A673 (cell line): Measurements from ENCODE around the gene FAM83F. TPM values are rescaled to one million over a fixed set of nuclear protein-coding genes. Genes with fewer than 3 reads are reported as not detected.

Experiments used
- BruUV-seq: library from RNA; stranded (reverse); fragments of 400-500 nt; replicated peaks from 2 replicates; lab custom pipeline; 2021; lab: Mats Ljungman, UMichigan
- CTCF ChIA-PET: fragments of 300-600 bp; sonication (Branson Sonifier 250); formaldehyde crosslinking; loops from one replicate; lab custom pipeline; 2022; ENCODE audit warnings: antibody characterized with exemption; lab: Charles Lee
- POLR2A ChIA-PET: fragments of 300-600 bp; sonication (Branson Sonifier 250); formaldehyde crosslinking; loops from one replicate; lab custom pipeline; 2022; ENCODE audit warnings: antibody characterized with exemption; ENCODE audit not compliant: low non-redundant PET; lab: Charles Lee
- DNase-seq: peaks from one replicate; pipeline ENCODE4 v3.0.0-alpha.2; 2015; ENCODE audit warnings: low spot score
- H3K27ac ChIP-seq: fragments of 200-600 bp; sonication (generic); 2 replicates; pipeline ENCODE4 v1.5.1; 2016; ENCODE audit warnings: mixed run types, low read depth, mild to moderate bottlenecking, mixed read lengths, antibody characterized with exemption, low read length; ENCODE audit not compliant: poor library complexity, severe bottlenecking
- H3K27me3 ChIP-seq: fragments of 200-600 bp; sonication (generic); replicated peaks from 2 replicates; pipeline ENCODE4 v1.6.1; 2017; ENCODE audit warnings: mixed run types, low read depth, mild to moderate bottlenecking, mixed read lengths, antibody characterized with exemption, low read length; ENCODE audit not compliant: insufficient read depth, poor library complexity
- H3K36me3 ChIP-seq: fragments of 200-600 bp; sonication (generic); 2 replicates; pipeline ENCODE4 v1.6.1; 2016; ENCODE audit warnings: mixed run types, mild to moderate bottlenecking, mixed read lengths, antibody characterized with exemption, low read length; ENCODE audit not compliant: insufficient read depth, poor library complexity, severe bottlenecking
- H3K4me1 ChIP-seq: fragments of 200-600 bp; sonication (generic); 2 replicates; pipeline ENCODE4 v1.6.1; 2017; ENCODE audit warnings: mixed run types, mild to moderate bottlenecking, mixed read lengths, antibody characterized with exemption, low read length; ENCODE audit not compliant: insufficient read depth, poor library complexity, severe bottlenecking
- H3K4me3 ChIP-seq: fragments of 200-600 bp; sonication (generic); 2 replicates; pipeline ENCODE4 v1.5.1; 2016; ENCODE audit warnings: low read depth, mixed run types, mild to moderate bottlenecking, mixed read lengths, low read length; ENCODE audit not compliant: poor library complexity, severe bottlenecking
- H3K9me3 ChIP-seq: fragments of 200-600 bp; sonication (generic); 2 replicates; pipeline ENCODE4 v1.6.1; 2016; ENCODE audit warnings: mixed run types, low read depth, mild to moderate bottlenecking, mixed read lengths, antibody characterized with exemption, low read length; ENCODE audit not compliant: poor library complexity, severe bottlenecking
- EZH2 ChIP-seq: fragments of 200-600 bp; sonication (generic); IDR thresholded peaks from 2 replicates; pipeline ENCODE4 v1.6.1; 2017; ENCODE audit warnings: borderline replicate concordance, low read depth, mild to moderate bottlenecking, mixed read lengths, antibody characterized with exemption, low read length; ENCODE audit not compliant: poor library complexity, severe bottlenecking
- intact Hi-C: fragments of 100-400 bp; cut with micrococcal nuclease; formaldehyde crosslinking; loops from one replicate; pipeline ENCODE4 v1.10.0; 2022; ENCODE audit not compliant: unreplicated experiment
- total RNA-seq: library from RNA; stranded (reverse); gene quantifications from 2 replicates; pipeline ENCODE4 v1.2.3, GENCODE V29; 2021
- TF ChIP-seq, protein P1 (sequence below): fragments of 300-800, 200-600 bp; sonication (generic); conservative IDR thresholded peaks from 2 replicates; pipeline ENCODE4 v1.5.1; 2017; ENCODE audit warnings: low read depth, mild to moderate bottlenecking, antibody characterized with exemption, low read length, moderate library complexity, mixed read lengths

The FAM83F gene
- total RNA-seq, 1 experiment from 2014 or later = not detected

DNA sequence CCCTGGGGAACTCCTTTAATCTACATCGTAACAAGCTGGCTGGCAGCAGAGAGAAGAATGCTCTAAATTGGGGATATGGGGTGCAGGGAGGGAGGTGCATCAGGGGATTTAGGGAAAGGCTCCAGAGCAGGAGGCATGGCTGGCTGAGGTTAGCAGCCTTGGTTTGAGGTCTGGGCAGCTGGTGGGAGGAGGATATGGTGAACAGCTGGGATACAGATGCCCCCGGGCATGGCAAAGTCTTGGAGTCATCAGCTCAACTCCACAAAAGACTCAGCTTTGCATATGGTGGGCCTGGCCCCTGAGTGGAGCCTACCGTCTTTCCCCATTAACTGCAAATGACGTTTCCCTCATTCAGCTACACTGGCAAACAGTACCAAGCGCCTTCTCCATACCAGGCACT, 5.4 kb downstream of the FAM83F start:
- H3K27ac ChIP-seq = no peak overlapping the region

DNA sequence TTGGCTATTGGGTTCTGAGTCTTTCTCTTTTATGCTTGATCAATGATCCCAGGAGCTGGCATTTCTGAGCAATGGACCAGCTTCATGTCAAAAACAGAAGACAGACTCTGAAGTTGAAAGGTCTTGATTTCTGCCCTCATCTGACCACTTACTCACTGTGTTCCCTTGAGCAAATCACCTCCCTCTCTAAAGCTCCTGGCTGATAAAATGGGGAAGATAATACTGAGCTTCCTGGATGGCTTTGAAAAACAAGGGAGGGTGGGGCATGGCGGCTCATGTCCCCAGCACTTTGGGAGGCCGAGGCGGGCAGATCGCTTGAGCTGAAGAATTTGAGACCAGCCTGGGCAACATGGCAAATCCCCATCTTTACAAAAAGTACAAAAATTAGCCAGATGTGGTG, 6.4 kb downstream of the FAM83F start:
- Histone ChIP-seq H3K27ac (no peak overlapping the region), H3K36me3 (no peaks in the 10 kb centered on the region), H3K4me3 (no peak overlapping the region), H3K27me3 (peaks cover 4% of the 10 kb centered on the region), H3K9me3 (no peaks in the 10 kb centered on the region), H3K4me1 (no peaks in the 10 kb centered on the region)
- CTCF ChIA-PET = no interaction called here
- BruUV-seq = no TSS peak
- no peak for DNase-seq
- intact Hi-C loops = no loop called here
- TF ChIP-seq, protein P1, sequence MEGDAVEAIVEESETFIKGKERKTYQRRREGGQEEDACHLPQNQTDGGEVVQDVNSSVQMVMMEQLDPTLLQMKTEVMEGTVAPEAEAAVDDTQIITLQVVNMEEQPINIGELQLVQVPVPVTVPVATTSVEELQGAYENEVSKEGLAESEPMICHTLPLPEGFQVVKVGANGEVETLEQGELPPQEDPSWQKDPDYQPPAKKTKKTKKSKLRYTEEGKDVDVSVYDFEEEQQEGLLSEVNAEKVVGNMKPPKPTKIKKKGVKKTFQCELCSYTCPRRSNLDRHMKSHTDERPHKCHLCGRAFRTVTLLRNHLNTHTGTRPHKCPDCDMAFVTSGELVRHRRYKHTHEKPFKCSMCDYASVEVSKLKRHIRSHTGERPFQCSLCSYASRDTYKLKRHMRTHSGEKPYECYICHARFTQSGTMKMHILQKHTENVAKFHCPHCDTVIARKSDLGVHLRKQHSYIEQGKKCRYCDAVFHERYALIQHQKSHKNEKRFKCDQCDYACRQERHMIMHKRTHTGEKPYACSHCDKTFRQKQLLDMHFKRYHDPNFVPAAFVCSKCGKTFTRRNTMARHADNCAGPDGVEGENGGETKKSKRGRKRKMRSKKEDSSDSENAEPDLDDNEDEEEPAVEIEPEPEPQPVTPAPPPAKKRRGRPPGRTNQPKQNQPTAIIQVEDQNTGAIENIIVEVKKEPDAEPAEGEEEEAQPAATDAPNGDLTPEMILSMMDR = no peak
- no peak for TF ChIP-seq EZH2
- POLR2A ChIA-PET = no interaction called here

More for the DNA sequence above, 5.4 kb downstream of the FAM83F start:
- H3K36me3 ChIP-seq = no peaks in the 10 kb centered on the region
- DNase-seq = no peak
- H3K9me3 ChIP-seq = no peaks in the 10 kb centered on the region
- H3K27me3 ChIP-seq = no peaks in the 10 kb centered on the region
- POLR2A ChIA-PET = no interaction called here
- no TSS peak for BruUV-seq
- H3K4me1 ChIP-seq = no peaks in the 10 kb centered on the region
- no peak for TF ChIP-seq EZH2
- TF ChIP-seq, protein P1 = no peak
- intact Hi-C loops = no loop called here
- CTCF ChIA-PET = no interaction called here
- no peak overlapping the region for H3K4me3 ChIP-seq

DNA sequence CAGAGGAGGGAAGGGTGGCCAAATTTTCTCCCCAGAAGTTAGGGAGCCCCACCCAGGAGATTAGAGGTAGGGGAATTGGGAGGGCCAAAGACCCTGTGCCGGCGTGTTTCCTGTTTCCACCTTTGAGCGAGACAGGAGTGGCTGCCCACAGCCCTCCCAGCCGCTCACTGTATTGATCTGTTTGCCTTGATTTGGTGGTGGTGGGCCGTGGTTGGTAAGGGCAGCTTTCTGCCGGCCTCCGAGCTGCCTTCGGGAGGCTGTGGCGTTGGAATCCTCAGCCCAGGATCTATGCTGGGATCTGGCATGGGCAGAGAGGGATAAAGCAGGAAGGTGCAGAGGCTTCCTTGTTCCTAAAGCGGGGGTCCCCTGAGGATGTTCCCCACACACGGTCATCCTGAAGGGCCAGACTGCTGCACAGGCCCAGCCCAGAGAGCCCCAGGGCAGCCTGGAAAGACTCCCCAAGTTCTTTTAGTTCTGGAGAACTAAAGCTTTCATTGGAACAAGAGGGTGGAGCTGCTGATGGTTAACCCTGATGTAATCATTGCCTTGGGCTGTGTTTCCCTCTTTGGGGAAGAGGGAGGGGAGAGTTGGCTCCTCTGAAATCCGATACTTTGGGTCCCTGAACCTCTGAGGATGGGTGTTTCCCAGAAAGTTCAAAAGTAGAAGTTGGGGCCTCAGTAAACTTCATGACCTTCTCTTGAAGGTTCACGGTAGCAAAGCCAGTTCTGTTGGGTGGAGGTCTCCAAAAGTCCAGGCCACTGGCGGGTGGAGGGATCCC, 7.2 kb downstream of the FAM83F start:
- no peaks in the 10 kb centered on the region for H3K4me1 ChIP-seq
- BruUV-seq = no TSS peak
- H3K27me3 ChIP-seq = peaks cover 7% of the 10 kb centered on the region
- DNase-seq = no peak
- H3K4me3 ChIP-seq = no peak overlapping the region
- no peaks in the 10 kb centered on the region for H3K9me3 ChIP-seq
- CTCF ChIA-PET = no interaction called here
- H3K36me3 ChIP-seq = no peaks in the 10 kb centered on the region
- no peak overlapping the region for H3K27ac ChIP-seq
- no peak for TF ChIP-seq EZH2
- TF ChIP-seq, protein P1 = no peak
- intact Hi-C loops = no loop called here
- POLR2A ChIA-PET = no interaction called here
